ENCODE data around the gene NOC2L. TPM values are rescaled to one million over a fixed set of nuclear protein-coding genes. Genes with fewer than 3 reads are reported as not detected.

NOC2L gene
- polyA plus RNA-seq, 1 donor, result 49.2 TPM

DNA sequence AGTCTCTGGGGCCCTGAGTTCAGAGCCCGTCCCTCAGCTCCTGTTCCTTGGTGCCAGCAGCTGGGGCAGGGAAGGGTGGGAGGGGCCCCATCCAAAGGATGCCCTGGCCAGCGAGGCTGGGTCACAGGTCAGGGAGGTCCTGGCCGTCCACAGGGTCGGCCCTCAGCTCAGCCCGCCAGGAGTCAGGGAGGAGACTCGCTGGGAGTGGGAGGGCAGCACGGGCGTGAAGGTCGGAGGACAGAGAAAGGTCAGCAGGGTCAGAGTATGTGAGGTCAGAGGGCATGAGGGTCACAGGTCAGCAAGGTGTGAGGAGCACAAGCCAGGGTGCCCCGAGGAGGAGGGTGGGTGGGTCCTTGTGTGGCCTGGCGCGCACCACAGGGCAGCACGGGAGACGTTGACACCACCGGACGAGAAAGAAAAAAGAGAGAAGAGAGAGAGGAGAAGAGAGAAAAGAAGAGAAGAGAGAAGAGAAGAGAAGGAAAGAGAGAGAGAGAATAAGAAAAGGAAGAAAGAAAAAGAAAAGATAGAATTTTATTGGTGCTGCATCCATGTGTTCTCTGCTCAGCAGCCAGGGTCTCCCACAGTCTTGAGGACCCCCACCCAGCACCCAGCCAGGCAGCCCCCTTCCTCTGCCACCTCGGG lies 15.8 kb upstream of the NOC2L start:
- H3K9me3 ChIP-seq (ENCODE audit: control insufficient read depth, low read depth, low read length), result peaks cover 30% of the 10 kb centered on the region
- no peak overlapping the region for H3K4me3 ChIP-seq (ENCODE audit: low read length)
- DNase-seq, result no peak
- WGBS (ENCODE audit: insufficient coverage, low lambda C conversion rate), result 87% methylated on average over 7 of the region's 17 CpGs
- peaks cover 8% of the 10 kb centered on the region for H3K4me1 ChIP-seq (ENCODE audit: control insufficient read depth, insufficient read depth, low read length)
- no peaks in the 10 kb centered on the region for H3K36me3 ChIP-seq (ENCODE audit: control insufficient read depth, insufficient read depth, low read length)
- H3K27ac ChIP-seq (ENCODE audit: low read length), result no peak overlapping the region
- peaks cover 60% of the 10 kb centered on the region for H3K27me3 ChIP-seq (ENCODE audit: control insufficient read depth, insufficient read depth, low read length)

GRCh38 chr1:974293-974640 lies 15.2 kb upstream of the NOC2L start:
- Histone ChIP-seq H3K27me3 (ENCODE audit: control insufficient read depth, insufficient read depth, low read length) (peaks cover 65% of the 10 kb centered on the region), H3K4me3 (ENCODE audit: low read length) (no peak overlapping the region), H3K4me1 (ENCODE audit: control insufficient read depth, insufficient read depth, low read length) (peaks cover 8% of the 10 kb centered on the region), H3K36me3 (ENCODE audit: control insufficient read depth, insufficient read depth, low read length) (no peaks in the 10 kb centered on the region), H3K9me3 (ENCODE audit: control insufficient read depth, low read depth, low read length) (peaks cover 27% of the 10 kb centered on the region), H3K27ac (ENCODE audit: low read length) (no peak overlapping the region)
- no CpG with 5 or more reads among the region's 11 CpGs for WGBS (ENCODE audit: insufficient coverage, low lambda C conversion rate)
- DNase-seq, result no peak

GRCh38 chr1:973459-974292 lies 14.6 kb upstream of the NOC2L start:
- DNase-seq, result no peak
- Histone ChIP-seq H3K4me3 (ENCODE audit: low read length) (no peak overlapping the region), H3K9me3 (ENCODE audit: control insufficient read depth, low read depth, low read length) (peaks cover 21% of the 10 kb centered on the region), H3K27ac (ENCODE audit: low read length) (no peak overlapping the region), H3K4me1 (ENCODE audit: control insufficient read depth, insufficient read depth, low read length) (peaks cover 8% of the 10 kb centered on the region), H3K36me3 (ENCODE audit: control insufficient read depth, insufficient read depth, low read length) (no peaks in the 10 kb centered on the region), H3K27me3 (ENCODE audit: control insufficient read depth, insufficient read depth, low read length) (peaks cover 71% of the 10 kb centered on the region)
- no CpG with 5 or more reads among the region's 28 CpGs for WGBS (ENCODE audit: insufficient coverage, low lambda C conversion rate)

GRCh38 chr1:972726-973458 lies 13.8 kb upstream of the NOC2L start:
- no CpG with 5 or more reads among the region's 28 CpGs for WGBS (ENCODE audit: insufficient coverage, low lambda C conversion rate)
- H3K27ac ChIP-seq (ENCODE audit: low read length), result no peak overlapping the region
- no peak overlapping the region for H3K4me3 ChIP-seq (ENCODE audit: low read length)
- peaks cover 8% of the 10 kb centered on the region for H3K4me1 ChIP-seq (ENCODE audit: control insufficient read depth, insufficient read depth, low read length)
- peaks cover 13% of the 10 kb centered on the region for H3K9me3 ChIP-seq (ENCODE audit: control insufficient read depth, low read depth, low read length)
- DNase-seq, result no peak
- no peaks in the 10 kb centered on the region for H3K36me3 ChIP-seq (ENCODE audit: control insufficient read depth, insufficient read depth, low read length)
- H3K27me3 ChIP-seq (ENCODE audit: control insufficient read depth, insufficient read depth, low read length), result peaks cover 79% of the 10 kb centered on the region

- no CpG with 5 or more reads among the region's 34 CpGs for WGBS (ENCODE audit: insufficient coverage, low lambda C conversion rate)
- Histone ChIP-seq H3K4me1 (ENCODE audit: control insufficient read depth, insufficient read depth, low read length) (peaks cover 8% of the 10 kb centered on the region), H3K27me3 (ENCODE audit: control insufficient read depth, insufficient read depth, low read length) (peaks cover 88% of the 10 kb centered on the region)
Observed at GRCh38 chr1:971751-972506, 12.9 kb upstream of the NOC2L start.

DNA sequence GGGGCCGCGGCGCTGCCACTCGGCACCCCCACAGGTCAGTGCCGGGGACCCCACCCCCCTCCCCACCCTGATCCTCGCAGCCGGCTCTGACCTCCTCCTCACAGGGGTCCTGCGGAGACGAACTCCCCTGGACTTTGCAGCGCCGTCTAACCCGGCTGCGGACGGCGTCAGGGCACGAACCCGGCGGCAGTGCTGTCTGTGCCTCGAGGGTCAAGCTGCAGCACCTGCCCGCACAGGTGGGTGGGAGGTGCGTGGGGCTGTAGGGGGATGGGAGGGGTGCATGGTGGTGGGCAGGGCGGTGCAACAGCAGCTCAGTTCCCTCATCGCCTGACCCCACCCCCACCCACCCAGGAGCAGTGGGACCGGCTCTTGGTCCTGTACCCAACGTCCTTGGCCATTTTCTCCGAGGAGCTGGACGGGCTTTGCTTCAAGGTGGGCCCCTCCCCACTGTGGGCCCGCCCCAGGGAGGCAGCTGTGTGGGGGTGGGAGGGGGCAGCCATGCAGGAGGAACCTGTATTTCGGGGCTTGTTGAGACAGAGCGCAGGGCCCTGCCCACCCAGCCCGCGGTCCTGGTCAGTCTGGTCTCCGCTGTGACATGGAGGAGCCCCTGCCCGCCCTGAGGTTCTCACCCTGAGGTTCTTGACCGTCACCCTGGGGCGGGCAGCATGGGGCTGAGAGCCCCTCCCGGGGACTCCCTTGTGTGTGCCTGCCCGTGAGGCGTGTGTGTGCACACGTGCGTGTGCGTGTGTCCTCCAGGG lies 12.1 kb upstream of the NOC2L start:
- Histone ChIP-seq H3K4me3 (ENCODE audit: low read length) (no peak overlapping the region), H3K36me3 (ENCODE audit: control insufficient read depth, insufficient read depth, low read length) (no peaks in the 10 kb centered on the region), H3K27me3 (ENCODE audit: control insufficient read depth, insufficient read depth, low read length) (peaks cover 92% of the 10 kb centered on the region), H3K9me3 (ENCODE audit: control insufficient read depth, low read depth, low read length) (peaks cover 21% of the 10 kb centered on the region), H3K27ac (ENCODE audit: low read length) (no peak overlapping the region), H3K4me1 (ENCODE audit: control insufficient read depth, insufficient read depth, low read length) (peaks cover 9% of the 10 kb centered on the region)
- WGBS (ENCODE audit: insufficient coverage, low lambda C conversion rate), result no CpG with 5 or more reads among the region's 42 CpGs
- no peak for DNase-seq

More at GRCh38 chr1:971751-972506, 12.9 kb upstream of the NOC2L start:
- Histone ChIP-seq H3K9me3 (ENCODE audit: control insufficient read depth, low read depth, low read length) (peaks cover 18% of the 10 kb centered on the region), H3K4me3 (ENCODE audit: low read length) (no peak overlapping the region), H3K36me3 (ENCODE audit: control insufficient read depth, insufficient read depth, low read length) (no peaks in the 10 kb centered on the region), H3K27ac (ENCODE audit: low read length) (no peak overlapping the region)
- DNase-seq, result no peak

DNA sequence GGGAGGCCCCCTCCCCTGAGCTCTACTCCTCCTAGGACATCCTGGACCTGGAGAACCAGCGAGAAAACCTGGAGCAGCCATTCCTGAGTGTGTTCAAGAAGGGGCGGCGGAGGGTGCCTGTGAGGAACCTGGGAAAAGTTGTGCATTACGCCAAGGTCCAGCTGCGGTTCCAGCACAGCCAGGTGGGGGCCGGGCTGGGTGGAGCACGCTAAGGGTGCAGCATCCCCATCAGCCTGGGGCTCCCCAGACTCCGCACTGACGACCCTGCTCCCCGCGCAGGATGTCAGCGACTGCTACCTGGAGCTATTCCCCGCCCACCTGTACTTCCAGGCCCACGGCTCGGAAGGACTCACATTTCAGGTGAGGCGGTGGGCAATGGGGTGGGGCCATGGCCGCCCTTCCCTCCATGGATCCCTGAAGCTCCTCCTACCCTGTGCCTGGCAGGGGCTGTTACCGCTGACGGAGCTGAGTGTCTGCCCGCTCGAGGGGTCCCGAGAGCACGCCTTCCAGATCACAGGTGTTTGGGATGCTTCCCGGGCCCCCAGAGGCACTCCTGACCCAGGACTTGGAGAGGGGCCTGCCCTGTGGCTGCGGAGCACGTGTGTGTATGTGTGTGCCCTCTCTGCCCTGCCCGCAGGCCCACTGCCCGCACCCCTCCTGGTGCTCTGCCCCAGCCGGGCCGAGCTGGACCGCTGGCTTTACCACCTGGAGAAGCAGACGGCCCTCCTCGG lies 11.4 kb upstream of the NOC2L start:
- Histone ChIP-seq H3K36me3 (ENCODE audit: control insufficient read depth, insufficient read depth, low read length) (no peaks in the 10 kb centered on the region), H3K27ac (ENCODE audit: low read length) (no peak overlapping the region), H3K4me3 (ENCODE audit: low read length) (no peak overlapping the region), H3K4me1 (ENCODE audit: control insufficient read depth, insufficient read depth, low read length) (peaks cover 9% of the 10 kb centered on the region), H3K9me3 (ENCODE audit: control insufficient read depth, low read depth, low read length) (peaks cover 21% of the 10 kb centered on the region), H3K27me3 (ENCODE audit: control insufficient read depth, insufficient read depth, low read length) (peaks cover 92% of the 10 kb centered on the region)
- no peak for DNase-seq
- WGBS (ENCODE audit: insufficient coverage, low lambda C conversion rate), result no CpG with 5 or more reads among the region's 33 CpGs

DNA sequence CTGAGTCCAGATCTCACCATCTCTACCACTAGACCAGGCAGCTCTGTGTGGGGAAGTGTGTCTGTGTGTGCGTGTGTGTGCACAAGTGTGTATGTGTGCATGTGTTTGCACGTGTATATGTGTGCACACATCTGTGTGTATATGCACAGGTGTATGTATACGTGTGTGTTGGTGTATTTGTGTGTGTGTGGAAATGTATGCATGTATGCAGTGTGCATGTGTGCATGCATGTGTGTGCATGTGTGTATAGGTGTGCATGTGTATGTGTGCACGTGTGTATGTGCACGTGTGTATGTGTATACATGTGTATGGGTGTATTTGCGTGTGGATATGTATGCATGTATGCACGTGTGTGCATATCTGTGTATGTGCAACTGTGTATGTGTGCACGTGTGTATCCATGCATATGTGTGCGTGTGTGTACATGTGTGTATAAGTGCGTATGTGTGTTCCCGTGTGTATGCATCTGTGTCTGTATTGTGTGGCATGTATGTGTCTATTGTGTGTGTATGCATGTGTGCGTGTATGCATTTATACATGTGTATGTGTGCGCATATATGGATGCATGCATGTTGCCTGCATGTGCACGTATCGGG lies 10.3 kb upstream of the NOC2L start:
- Histone ChIP-seq H3K4me1 (ENCODE audit: control insufficient read depth, insufficient read depth, low read length) (peaks cover 9% of the 10 kb centered on the region), H3K4me3 (ENCODE audit: low read length) (no peak overlapping the region), H3K36me3 (ENCODE audit: control insufficient read depth, insufficient read depth, low read length) (no peaks in the 10 kb centered on the region), H3K9me3 (ENCODE audit: control insufficient read depth, low read depth, low read length) (peaks cover 21% of the 10 kb centered on the region), H3K27ac (ENCODE audit: low read length) (no peak overlapping the region), H3K27me3 (ENCODE audit: control insufficient read depth, insufficient read depth, low read length) (peaks cover 85% of the 10 kb centered on the region)
- DNase-seq, result no peak
- WGBS (ENCODE audit: insufficient coverage, low lambda C conversion rate), result no CpG with 5 or more reads among the region's 15 CpGs

Data from large intestine (tissue), 3 donors.